BLaER1 treated with 17β-estradiol and CSF1 and Interleukin-3, amounts not matched to agents 10 nM and 100 nM (cell line): ENCODE measurements around the gene PILRA.
"Not testable (repeated sequence)": the region's sequence is repeated elsewhere in the genome, so short reads cannot be mapped to it uniquely, and the experiment has no call there.

ENCODE experiments used
- H3K27ac ChIP-seq, 11 experiments: shearing (Covaris generic); formaldehyde crosslinking; 2 replicates each; pipeline ENCODE4 v1.8.1; 2022
- H3K27me3 ChIP-seq, 11 experiments: shearing (Covaris generic); formaldehyde crosslinking; 2 replicates each; pipeline ENCODE4 v1.8.1; 2022
- H3K36me3 ChIP-seq, 11 experiments: shearing (Covaris generic); formaldehyde crosslinking; 2 replicates each; pipeline ENCODE4 v1.8.1; 2022
- H3K4me1 ChIP-seq, 10 experiments: shearing (Covaris generic); formaldehyde crosslinking; 2 replicates each; pipeline ENCODE4 v1.8.1; 2022
- H3K4me2 ChIP-seq, 11 experiments: shearing (Covaris generic); formaldehyde crosslinking; 2 replicates each; pipeline ENCODE4 v1.8.1; 2022
- H3K4me3 ChIP-seq, 10 experiments: shearing (Covaris generic); formaldehyde crosslinking; 2 replicates each; pipeline ENCODE4 v1.8.1; 2022
- H3K9ac ChIP-seq, 11 experiments: shearing (Covaris generic); formaldehyde crosslinking; 2 replicates each; pipeline ENCODE4 v1.8.1; 2022
- H3K9me3 ChIP-seq, 11 experiments: shearing (Covaris generic); formaldehyde crosslinking; replicated peaks in 1 of 11; 2 replicates each; pipeline ENCODE4 v1.8.1; 2022
- H4K20me1 ChIP-seq, 11 experiments: shearing (Covaris generic); formaldehyde crosslinking; 2 replicates each; pipeline ENCODE4 v1.8.1; 2022
- Cebpa-rat ChIP-seq, 11 experiments: shearing (Covaris generic); IDR thresholded peaks; 2 replicates each; pipeline ENCODE4 v1.8.1; 2022

PILRA gene

GRCh38 chr7:100446040-100446439 lies 72.8 kb downstream of the PILRA start:
- H3K4me1 ChIP-seq, result peaks cover 34 to 81% (median 67%) of the 10 kb centered on the region in 10 experiments
- no peaks in the 10 kb centered on the region for H3K36me3 ChIP-seq
- no peaks in the 10 kb centered on the region for H3K9me3 ChIP-seq
- H3K4me3 ChIP-seq, result 0 out of 20 replicates have a peak overlapping the region, but pooled peaks of 1 of the 10 experiments have one; percentile 16
- no peak for TF ChIP-seq Cebpa-rat (IDR thresholded peaks at IDR 0.05)
- H3K9ac ChIP-seq, result peak overlapping the region in 10 of 11 experiments; percentile 14 to 77 (median 59); a peak in 12 of 22 replicates
- H3K27ac ChIP-seq, result peak overlapping the region in 10 of 11 experiments; percentile 65 to 87 (median 81); a peak in 19 of 22 replicates
- peak overlapping the region; percentile 58 to 90 (median 79) for H3K4me2 ChIP-seq
- H4K20me1 ChIP-seq, result no peaks in the 10 kb centered on the region
- no peaks in the 10 kb centered on the region for H3K27me3 ChIP-seq

- not testable (repeated sequence) for H3K36me3 ChIP-seq, H4K20me1 ChIP-seq, H3K9ac ChIP-seq, H3K4me3 ChIP-seq, H3K4me2 ChIP-seq, H3K27me3 ChIP-seq, H3K27ac ChIP-seq, H3K9me3 ChIP-seq
- peaks cover 34 to 83% (median 75%) of the 10 kb centered on the region in 10 experiments for H3K4me1 ChIP-seq
Measured at GRCh38 chr7:100447363-100447762, 74.1 kb downstream of the PILRA start.

- Histone ChIP-seq H3K9me3 (no peaks in the 10 kb centered on the region), H3K9ac (peak overlapping the region in 7 of 11 experiments; percentile 4 to 55 (median 42); a peak in 8 of 22 replicates), H3K4me2 (peak overlapping the region in 9 of 11 experiments; percentile 21 to 83 (median 72); a peak in 16 of 22 replicates), H3K36me3 (no peaks in the 10 kb centered on the region), H3K4me3 (no peak overlapping the region), H4K20me1 (no peaks in the 10 kb centered on the region), H3K27ac (peak overlapping the region in 8 of 11 experiments; percentile 2 to 72 (median 50); a peak in 11 of 22 replicates), H3K27me3 (no peaks in the 10 kb centered on the region), H3K4me1 (peaks cover 38 to 86% (median 79%) of the 10 kb centered on the region in 10 experiments)
- TF ChIP-seq Cebpa-rat (IDR thresholded peaks at IDR 0.05), result peak in 9 of 11 experiments; percentile 18 to 81 (median 42); a peak in 9 of 22 replicates
Measured at GRCh38 chr7:100449190-100449795, 76.0 kb downstream of the PILRA start.
